Measurements from ENCODE around the gene ZNF565.

DNA sequence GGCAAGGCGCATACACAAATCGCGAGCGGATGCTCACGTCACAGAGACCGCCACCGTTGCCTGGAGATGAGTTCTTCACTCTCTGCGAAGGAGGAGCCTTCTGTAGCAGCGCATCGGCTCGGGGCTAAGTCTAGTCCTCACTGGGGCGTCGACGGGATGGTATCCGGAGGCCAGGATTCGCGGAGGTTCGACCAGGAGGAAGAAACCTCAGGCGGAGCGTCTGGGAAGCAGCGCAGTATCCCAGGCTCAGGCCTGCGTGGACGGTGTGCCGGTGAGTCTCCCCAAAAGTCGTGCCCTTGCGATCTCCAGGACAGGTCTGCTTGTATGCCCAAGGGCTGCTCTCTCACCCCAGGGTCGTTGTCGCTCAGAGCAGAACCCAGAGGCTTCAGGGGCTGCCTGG, 40.9 kb upstream of the ZNF565 start:
- no peak for TF ChIP-seq ZNF589 (CRISPR knock-in tag; conservative IDR thresholded peaks at IDR 0.05)
- TF ChIP-seq ZNF746 (CRISPR knock-in tag; IDR thresholded peaks at IDR 0.05), result no peak

Data from HepG2 (cell line).